Keratinocyte (primary cell): ENCODE data around the gene MUS81. TPM values are rescaled to one million over a fixed set of nuclear protein-coding genes. Genes with fewer than 3 reads are reported as not detected.
"Not testable (repeated sequence)": the region's sequence is repeated elsewhere in the genome, so short reads cannot be mapped to it uniquely, and the experiment has no call there.

Experiments used
- DNase-seq: peaks from one replicate; pipeline ENCODE4 v3.0.0-alpha.2; 2011; ENCODE audit warnings: low read depth, missing footprints, low spot score
- FAIRE-seq: peaks from 2 replicates; lab custom pipeline; 2011; peaks lifted over from hg19 to GRCh38; lab: Jason Lieb, UNC
- H2AFZ ChIP-seq: 2 replicates; pipeline ENCODE4 v1.6.0; 2012; ENCODE audit warnings: low read length, control low read depth, inconsistent platforms; ENCODE audit not compliant: control insufficient read depth
- H3K27ac ChIP-seq: 2 replicates; pipeline ENCODE4 v1.5.1; 2011; ENCODE audit warnings: low read length; ENCODE audit not compliant: control insufficient read depth, insufficient read depth
- H3K27me3 ChIP-seq: 3 replicates; pipeline ENCODE4 v1.6.0; 2011; ENCODE audit warnings: low read length; ENCODE audit not compliant: control insufficient read depth, insufficient read depth; ENCODE audit errors: extremely low read depth
- H3K36me3 ChIP-seq, 2 experiments: 2 replicates in 1 of 2; 3 replicates in 1 of 2; pipeline ENCODE4 v1.5.1; 2011; ENCODE audit warnings: low read length in 2 of 2, mild to moderate bottlenecking in 1 of 2; ENCODE audit not compliant: control insufficient read depth in 2 of 2, insufficient read depth in 2 of 2; ENCODE audit errors: extremely low read depth in 1 of 2
- H3K4me1 ChIP-seq: 3 replicates; pipeline ENCODE4 v1.5.1; 2011; ENCODE audit warnings: low read length; ENCODE audit not compliant: control insufficient read depth, insufficient read depth; ENCODE audit errors: extremely low read depth
- H3K4me2 ChIP-seq: 3 replicates; pipeline ENCODE4 v1.6.0; 2011; ENCODE audit warnings: low read depth, low read length; ENCODE audit not compliant: control insufficient read depth, insufficient read depth; ENCODE audit errors: extremely low read depth
- H3K4me3 ChIP-seq, 3 experiments: fragments of 200-600 bp in 1 of 3; sonication (generic) in 1 of 3; 2 replicates in 2 of 3; 3 replicates in 1 of 3; pipeline ENCODE4 v1.5.1; 2011 to 2016; ENCODE audit warnings: low read length in 3 of 3, mild to moderate bottlenecking in 3 of 3, control low read depth in 2 of 3, inconsistent platforms in 1 of 3, low read depth in 1 of 3, mixed read lengths in 1 of 3, mixed run types in 1 of 3, moderate library complexity in 1 of 3; ENCODE audit not compliant: control insufficient read depth in 2 of 3, insufficient read depth in 2 of 3; ENCODE audit errors: extremely low read depth in 1 of 3
- H3K79me2 ChIP-seq: 2 replicates; pipeline ENCODE4 v1.6.0; 2012; ENCODE audit warnings: low read length; ENCODE audit not compliant: control insufficient read depth, insufficient read depth
- H3K9ac ChIP-seq: 3 replicates; pipeline ENCODE4 v1.6.0; 2011; ENCODE audit warnings: low read length; ENCODE audit not compliant: control insufficient read depth, insufficient read depth; ENCODE audit errors: extremely low read depth
- H3K9me1 ChIP-seq: 3 replicates; pipeline ENCODE4 v1.6.0; 2011; ENCODE audit warnings: low read length; ENCODE audit not compliant: control insufficient read depth, insufficient read depth; ENCODE audit errors: extremely low read depth
- H3K9me3 ChIP-seq: 2 replicates; pipeline ENCODE4 v1.5.1; 2012; ENCODE audit warnings: low read depth, low read length; ENCODE audit not compliant: control insufficient read depth
- H4K20me1 ChIP-seq: 3 replicates; pipeline ENCODE4 v1.6.0; 2011; ENCODE audit warnings: low read length; ENCODE audit not compliant: control insufficient read depth, insufficient read depth; ENCODE audit errors: extremely low read depth
- EZH2 ChIP-seq: IDR thresholded peaks from one replicate; pipeline ENCODE4 v1.6.1; 2012; ENCODE audit warnings: inconsistent platforms, mild to moderate bottlenecking, low read length, moderate library complexity
- dilution Hi-C: fragments of 300-500 bp; cut with MboI; formaldehyde crosslinking; loops from one replicate; pipeline ENCODE4 v1.7.0; 2020; ENCODE audit warnings: low sequenced_read_pairs; ENCODE audit not compliant: extremely low pct_ligation_motif_present
- polyA plus RNA-seq, 5 experiments: library from polyadenylated mRNA; depleted of rRNA in 3 of 5; stranded (reverse) in 3 of 5; stranded (forward) in 1 of 5; unstranded in 1 of 5; fragments of >200 nt; gene quantifications; 1 replicate in 1 of 5; 2 replicates in 3 of 5; 3 replicates in 1 of 5; pipeline versions ENCODE4 v1.2.1 to v1.2.3, GENCODE V29; 2011 to 2012; ENCODE audit warnings: missing spikeins in 2 of 5, low read depth in 1 of 5, low replicate concordance in 1 of 5
- TF ChIP-seq, protein P1 (sequence below), 3 experiments: IDR thresholded peaks in 1 of 3; conservative IDR thresholded peaks in 1 of 3; optimal IDR thresholded peaks in 1 of 3; 2 replicates in 2 of 3; 3 replicates in 1 of 3; pipeline versions ENCODE3 to v1.5.1; 2011; ENCODE audit warnings: low read length in 3 of 3, mild to moderate bottlenecking in 3 of 3, moderate library complexity in 2 of 3, control low read depth in 1 of 3, inconsistent platforms in 1 of 3; ENCODE audit not compliant: insufficient read depth in 2 of 3; ENCODE audit errors: extremely low read depth in 1 of 3

The MUS81 gene
- polyA plus RNA-seq, 1 donor (not counting 4 experiments of a cell fraction or from before 2014, with no cell fraction given) = 28.0 TPM

- H2AFZ ChIP-seq = no peak overlapping the region
- H3K4me3 ChIP-seq = peak overlapping the region; percentile 42 to 63 (median 55)
- H3K36me3 ChIP-seq = peaks cover 18 to 41% of the 10 kb centered on the region in 2 experiments
- H3K79me2 ChIP-seq = peaks cover 45% of the 10 kb centered on the region
- TF ChIP-seq EZH2 = no peak
- TF ChIP-seq, protein P1, sequence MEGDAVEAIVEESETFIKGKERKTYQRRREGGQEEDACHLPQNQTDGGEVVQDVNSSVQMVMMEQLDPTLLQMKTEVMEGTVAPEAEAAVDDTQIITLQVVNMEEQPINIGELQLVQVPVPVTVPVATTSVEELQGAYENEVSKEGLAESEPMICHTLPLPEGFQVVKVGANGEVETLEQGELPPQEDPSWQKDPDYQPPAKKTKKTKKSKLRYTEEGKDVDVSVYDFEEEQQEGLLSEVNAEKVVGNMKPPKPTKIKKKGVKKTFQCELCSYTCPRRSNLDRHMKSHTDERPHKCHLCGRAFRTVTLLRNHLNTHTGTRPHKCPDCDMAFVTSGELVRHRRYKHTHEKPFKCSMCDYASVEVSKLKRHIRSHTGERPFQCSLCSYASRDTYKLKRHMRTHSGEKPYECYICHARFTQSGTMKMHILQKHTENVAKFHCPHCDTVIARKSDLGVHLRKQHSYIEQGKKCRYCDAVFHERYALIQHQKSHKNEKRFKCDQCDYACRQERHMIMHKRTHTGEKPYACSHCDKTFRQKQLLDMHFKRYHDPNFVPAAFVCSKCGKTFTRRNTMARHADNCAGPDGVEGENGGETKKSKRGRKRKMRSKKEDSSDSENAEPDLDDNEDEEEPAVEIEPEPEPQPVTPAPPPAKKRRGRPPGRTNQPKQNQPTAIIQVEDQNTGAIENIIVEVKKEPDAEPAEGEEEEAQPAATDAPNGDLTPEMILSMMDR (optimal IDR thresholded peaks at IDR 0.05 in 1 of 3, IDR thresholded peaks at IDR 0.05 in 1 of 3, conservative IDR thresholded peaks at IDR 0.05 in 1 of 3; ENCODE audit: extremely low read depth in 1 of 3, insufficient read depth in 2 of 3, low read length in 3 of 3) = peak in 1 of 3 experiments; percentile 49
- FAIRE-seq (no peak), DNase-seq (no peak)
- peak overlapping the region; percentile 56 for H3K27ac ChIP-seq
- dilution Hi-C loops = no loop called here
- peak overlapping the region; percentile 74 for H3K4me2 ChIP-seq
- H3K27me3 ChIP-seq = no peaks in the 10 kb centered on the region
- H3K9me3 ChIP-seq = no peaks in the 10 kb centered on the region
- H3K9ac ChIP-seq = peak overlapping the region; percentile 75
- H4K20me1 ChIP-seq = peaks cover 37% of the 10 kb centered on the region
- no peaks in the 10 kb centered on the region for H3K9me1 ChIP-seq
- H3K4me1 ChIP-seq = peaks cover 59% of the 10 kb centered on the region
Measured at GRCh38 chr11:65891219-65892136, 31.2 kb downstream of the MUS81 start.

- H3K27ac ChIP-seq = peak overlapping the region; percentile 56
- FAIRE-seq, H3K9me1 ChIP-seq, H2AFZ ChIP-seq, H3K27me3 ChIP-seq, dilution Hi-C loops, DNase-seq, H3K9me3 ChIP-seq: not testable (repeated sequence)
- peaks cover 44% of the 10 kb centered on the region for H4K20me1 ChIP-seq
- H3K79me2 ChIP-seq = peaks cover 46% of the 10 kb centered on the region
- peak overlapping the region; percentile 42 to 63 (median 55) for H3K4me3 ChIP-seq
- peak overlapping the region; percentile 75 for H3K9ac ChIP-seq
- peaks cover 63% of the 10 kb centered on the region for H3K4me1 ChIP-seq
- peak overlapping the region; percentile 74 for H3K4me2 ChIP-seq
- peaks cover 20 to 43% of the 10 kb centered on the region in 2 experiments for H3K36me3 ChIP-seq
Measured at GRCh38 chr11:65892137-65892540, 31.9 kb downstream of the MUS81 start.
